Ammon's horn (tissue), 1 donor: ENCODE data around the gene SPTB.

ENCODE experiments used
- DNase-seq: peaks from one replicate; pipeline ENCODE4 v3.0.0-alpha.2; 2016; ENCODE audit warnings: low spot score

The SPTB gene

GRCh38 chr14:64789696-64790095, 90.0 kb downstream of the SPTB start:
- no peak for DNase-seq

- DNase-seq: no peak
These were observed 91.0 kb downstream of the SPTB start for GRCh38 chr14:64788706-64789105.

- DNase-seq: no peak
These were observed 92.1 kb downstream of the SPTB start for GRCh38 chr14:64787619-64788018.

GRCh38 chr14:64786296-64787149, 93.2 kb downstream of the SPTB start:
- DNase-seq: no peak

GRCh38 chr14:64784006-64784405, 95.7 kb downstream of the SPTB start:
- DNase-seq: no peak

GRCh38 chr14:64782196-64782595, 97.5 kb downstream of the SPTB start:
- DNase-seq: no peak

GRCh38 chr14:64779472-64779871, 100.2 kb downstream of the SPTB start:
- no peak for DNase-seq

GRCh38 chr14:64778104-64778754, 101.5 kb downstream of the SPTB start:
- DNase-seq: no peak

GRCh38 chr14:64777461-64777860, 102.2 kb downstream of the SPTB start:
- DNase-seq: no peak

GRCh38 chr14:64775081-64775777, 104.5 kb downstream of the SPTB start:
- no peak for DNase-seq

- no peak for DNase-seq
These were observed 105.4 kb downstream of the SPTB start for GRCh38 chr14:64774272-64774671.

GRCh38 chr14:64773577-64773976, 106.1 kb downstream of the SPTB start:
- no peak for DNase-seq

GRCh38 chr14:64773046-64773445, 106.7 kb downstream of the SPTB start:
- no peak for DNase-seq

- no peak for DNase-seq
These were observed 107.2 kb downstream of the SPTB start for GRCh38 chr14:64772397-64772950.

GRCh38 chr14:64771161-64771560, 108.5 kb downstream of the SPTB start:
- DNase-seq: no peak

GRCh38 chr14:64770751-64771150, 109.0 kb downstream of the SPTB start:
- no peak for DNase-seq

GRCh38 chr14:64769096-64770020, 110.3 kb downstream of the SPTB start:
- DNase-seq: no peak

GRCh38 chr14:64768401-64769095, 111.2 kb downstream of the SPTB start:
- no peak for DNase-seq

GRCh38 chr14:64767215-64767964, 112.3 kb downstream of the SPTB start:
- DNase-seq: no peak
